Activated T-cell treated with anti-CD3 and anti-CD28 coated beads, Interleukin-2, amount 50 U/mL, for 4 hours (primary cell): ENCODE measurements around the gene PSTK. TPM values are rescaled to one million over a fixed set of nuclear protein-coding genes. Genes with fewer than 3 reads are reported as not detected.

Experiments used
- ATAC-seq, 2 donors: fragments of 200-7000 bp; cut with Tn5 transposase; one replicate each; pipeline ENCODE4 v1.10.0; 2021
- DNase-seq: peaks from one replicate; pipeline ENCODE4 v3.0.0-alpha.2; 2020
- H3K27me3 Mint-ChIP-seq: one replicate; pipeline ENCODE4 v1.8.0; 2021; ENCODE audit warnings: low read depth, mixed read lengths
- H3K36me3 Mint-ChIP-seq: one replicate; pipeline ENCODE4 v1.8.0; 2022; ENCODE audit warnings: mixed read lengths; ENCODE audit not compliant: insufficient read depth
- H3K4me1 Mint-ChIP-seq: one replicate; pipeline ENCODE4 v1.8.0; 2021; ENCODE audit warnings: low read depth, mixed read lengths
- H3K4me3 Mint-ChIP-seq: one replicate; pipeline ENCODE4 v1.8.0; 2021; ENCODE audit warnings: mild to moderate bottlenecking, moderate library complexity, mixed read lengths
- H3K9me3 Mint-ChIP-seq: one replicate; pipeline ENCODE4 v1.8.0; 2021; ENCODE audit warnings: mixed read lengths
- total RNA-seq, 3 donors: library from RNA; stranded (reverse); gene quantifications; one replicate each; pipeline ENCODE4 v1.2.1, GENCODE V29; 2021

Gene PSTK
- 1 to 10 TPM; 5.3 to 6.3 (median 6.1) TPM for total RNA-seq

GRCh38 chr10:122980209-122981065 lies at the start of gene PSTK:
PSTK (plus strand) TSS chr10:122980401; CDS start chr10:122980480, 79 bp downstream.
- DNase-seq, result peak; percentile 83
- no peaks in the 10 kb centered on the region for H3K9me3 Mint-ChIP-seq
- H3K27me3 Mint-ChIP-seq, result peaks cover 3% of the 10 kb centered on the region
- peaks cover 14% of the 10 kb centered on the region for H3K4me1 Mint-ChIP-seq
- peaks cover 7% of the 10 kb centered on the region for H3K36me3 Mint-ChIP-seq
- peak; percentile 98 for ATAC-seq
- peak within 1 kb of the TSS; percentile 86 for H3K4me3 Mint-ChIP-seq

DNA sequence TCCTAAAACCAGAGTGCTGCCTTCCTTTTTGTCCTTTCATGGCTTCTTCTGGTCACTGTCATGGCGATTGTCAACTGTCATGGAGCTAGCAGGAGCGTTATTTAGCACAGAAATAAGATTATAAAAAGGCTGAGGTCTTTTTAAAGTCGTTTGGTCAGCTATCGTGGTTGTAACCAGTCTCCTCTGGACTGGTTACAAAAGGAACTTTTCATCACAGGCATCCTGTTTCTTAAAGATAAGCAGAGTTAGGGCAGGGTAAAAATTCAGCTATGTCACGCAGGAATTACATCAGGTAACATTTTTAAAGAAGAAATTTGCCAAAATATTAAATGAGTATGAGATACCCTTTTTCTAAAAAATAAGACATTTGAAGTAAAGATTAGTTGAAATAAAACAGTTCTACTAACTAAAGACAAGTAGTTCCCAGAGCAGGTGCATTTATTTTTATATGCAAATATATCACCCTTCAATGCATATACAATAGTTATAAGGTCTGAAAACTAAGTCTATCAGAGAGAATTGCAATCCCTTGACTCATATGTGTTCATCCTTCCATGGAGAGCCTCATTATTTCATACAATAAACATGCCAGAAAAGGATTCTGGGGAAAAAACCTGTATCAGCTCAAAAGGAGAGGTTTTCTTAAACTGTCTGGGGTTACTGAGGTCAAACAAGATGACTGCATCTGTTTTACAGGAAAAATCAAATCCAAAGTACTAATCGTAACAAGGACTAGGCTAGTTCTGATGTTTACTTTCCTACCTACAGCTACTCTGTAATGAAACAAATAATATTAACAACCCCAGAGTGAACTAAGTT lies 48.9 kb upstream of the PSTK start:
- ATAC-seq (no peak), DNase-seq (no peak)
- no peak overlapping the region for H3K4me3 Mint-ChIP-seq
- no peaks in the 10 kb centered on the region for H3K4me1 Mint-ChIP-seq
- H3K36me3 Mint-ChIP-seq, result peaks cover 21% of the 10 kb centered on the region
- no peaks in the 10 kb centered on the region for H3K9me3 Mint-ChIP-seq
- H3K27me3 Mint-ChIP-seq, result no peaks in the 10 kb centered on the region

DNA sequence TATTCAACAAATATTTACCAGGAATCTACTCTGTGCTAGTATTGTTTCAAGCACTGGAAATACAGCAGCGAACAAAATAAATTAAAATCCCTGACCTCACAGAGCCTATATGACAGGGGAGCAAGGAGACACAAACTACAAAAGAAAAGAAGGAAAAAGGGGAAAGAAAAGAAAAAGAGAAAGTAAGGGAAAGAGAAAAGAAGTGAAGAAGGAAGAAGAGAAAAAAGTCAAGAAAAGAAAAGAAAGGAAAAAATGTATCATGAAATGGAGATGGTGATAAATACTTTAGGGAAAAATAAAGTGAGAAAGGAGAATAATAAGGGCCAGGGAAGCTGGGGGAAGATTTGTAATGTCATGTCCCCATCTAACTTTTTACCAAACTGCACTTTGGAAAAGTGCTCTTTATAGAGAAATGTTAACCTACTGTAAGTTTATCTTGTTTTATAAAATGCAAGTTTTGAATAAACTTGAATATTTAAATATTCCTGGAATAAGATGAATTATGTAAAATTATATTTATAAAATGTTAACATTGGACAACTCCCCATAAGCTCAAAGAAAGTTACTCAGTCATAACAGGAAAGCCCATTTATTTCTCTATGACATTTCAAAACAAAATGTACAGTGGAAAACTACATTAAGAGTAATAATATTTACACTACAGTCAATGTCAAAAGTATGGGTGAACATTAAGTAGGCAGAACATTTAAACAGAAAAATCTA lies 40.9 kb upstream of the PSTK start:
- H3K36me3 Mint-ChIP-seq, result peaks cover 31% of the 10 kb centered on the region
- H3K9me3 Mint-ChIP-seq, result no peaks in the 10 kb centered on the region
- DNase-seq (no peak), ATAC-seq (no peak)
- no peak overlapping the region for H3K4me3 Mint-ChIP-seq
- no peaks in the 10 kb centered on the region for H3K4me1 Mint-ChIP-seq
- H3K27me3 Mint-ChIP-seq, result no peaks in the 10 kb centered on the region

- peaks cover 28% of the 10 kb centered on the region for H3K36me3 Mint-ChIP-seq
- no peak for DNase-seq
- no peaks in the 10 kb centered on the region for H3K27me3 Mint-ChIP-seq
- H3K4me3 Mint-ChIP-seq, result no peak overlapping the region
- no peaks in the 10 kb centered on the region for H3K4me1 Mint-ChIP-seq
- no peaks in the 10 kb centered on the region for H3K9me3 Mint-ChIP-seq
- ATAC-seq, result no peak
Observed at GRCh38 chr10:122939856-122940543, 40.2 kb upstream of the PSTK start.

GRCh38 chr10:122949296-122949695 lies 30.9 kb upstream of the PSTK start:
- H3K4me3 Mint-ChIP-seq, result no peak overlapping the region
- H3K36me3 Mint-ChIP-seq, result peaks cover 36% of the 10 kb centered on the region
- H3K9me3 Mint-ChIP-seq, result peaks cover 3% of the 10 kb centered on the region
- no peak for ATAC-seq
- peaks cover 23% of the 10 kb centered on the region for H3K4me1 Mint-ChIP-seq
- DNase-seq, result no peak
- no peaks in the 10 kb centered on the region for H3K27me3 Mint-ChIP-seq

DNA sequence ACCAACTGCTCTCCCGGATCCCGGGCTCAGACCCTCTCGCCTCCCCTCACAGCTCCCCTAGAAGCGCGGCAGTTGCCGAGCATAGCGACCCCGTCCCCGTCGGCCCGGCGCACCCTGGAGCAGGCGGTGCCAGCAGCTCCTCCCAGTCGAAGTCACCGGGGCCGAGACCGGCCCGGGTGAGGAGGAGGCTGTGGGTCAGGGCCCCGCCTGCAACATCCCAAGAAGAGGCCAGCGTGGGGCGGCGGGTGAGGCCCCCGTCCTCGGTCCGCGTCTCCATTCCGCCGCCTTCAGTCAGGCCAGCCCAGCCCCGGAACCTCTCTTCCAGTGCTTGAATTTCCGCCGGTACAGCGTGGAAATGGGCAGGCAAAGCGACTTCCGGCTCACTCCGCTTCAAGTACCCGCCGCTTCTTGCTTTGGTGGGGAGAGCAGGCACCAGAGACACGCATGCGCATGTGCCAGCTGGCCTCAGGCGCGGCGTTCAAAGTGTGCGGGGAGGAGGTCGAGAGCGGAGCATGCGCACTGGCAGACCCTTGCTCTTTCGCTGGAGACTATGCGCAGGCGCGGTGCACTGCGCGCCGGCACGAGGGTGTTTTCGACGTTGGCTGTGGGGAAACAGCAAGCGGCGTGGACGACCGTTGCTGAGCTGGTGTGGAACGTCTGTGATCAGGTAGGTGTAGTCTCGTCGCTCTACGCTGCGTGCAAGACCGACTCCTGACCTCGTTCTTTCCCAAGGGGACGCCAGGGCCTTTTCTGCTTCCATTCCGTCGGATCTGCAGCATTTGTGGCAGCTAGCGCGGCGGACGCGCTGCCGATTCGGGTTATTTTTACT lies 26.1 kb upstream of the PSTK start, which contains the start of gene C10orf88:
TSS of gene C10orf88 (minus strand) at position 326 of the 829 bp plus-strand sequence. CDS start at position 277, 49 bp downstream.
- peaks cover 14% of the 10 kb centered on the region for H3K36me3 Mint-ChIP-seq
- H3K27me3 Mint-ChIP-seq, result no peaks in the 10 kb centered on the region
- peak; percentile 99 for ATAC-seq
- DNase-seq, result peak; percentile 95
- peak within 1 kb of the TSS; percentile 87 for H3K4me3 Mint-ChIP-seq
- H3K9me3 Mint-ChIP-seq, result peaks cover 4% of the 10 kb centered on the region
- peaks cover 29% of the 10 kb centered on the region for H3K4me1 Mint-ChIP-seq

DNA sequence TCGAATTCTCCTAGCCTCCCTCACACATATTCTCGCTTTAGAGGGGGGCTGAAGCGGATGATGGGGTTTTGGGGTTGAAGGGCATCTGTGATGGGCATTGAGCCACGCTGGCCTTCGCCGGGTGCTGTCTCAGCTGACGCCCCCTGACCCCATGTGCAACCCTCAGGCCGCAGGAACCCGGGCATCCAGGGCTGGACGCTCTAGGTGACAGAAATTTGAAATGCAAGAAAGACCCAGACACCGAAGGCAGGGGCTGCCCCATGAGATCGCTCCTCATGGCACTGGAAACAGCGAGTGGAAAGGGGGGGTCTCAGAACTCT lies 25.5 kb upstream of the PSTK start:
- Mint-ChIP-seq H3K36me3 (peaks cover 11% of the 10 kb centered on the region), H3K4me1 (peaks cover 29% of the 10 kb centered on the region), H3K9me3 (peaks cover 4% of the 10 kb centered on the region), H3K27me3 (no peaks in the 10 kb centered on the region), H3K4me3 (peak overlapping the region; percentile 87)
- no peak for ATAC-seq
- no peak for DNase-seq

- Mint-ChIP-seq H3K9me3 (peaks cover 4% of the 10 kb centered on the region), H3K27me3 (peaks cover 3% of the 10 kb centered on the region), H3K4me1 (peaks cover 24% of the 10 kb centered on the region), H3K36me3 (peaks cover 8% of the 10 kb centered on the region), H3K4me3 (no peak overlapping the region)
- DNase-seq (no peak), ATAC-seq (no peak)
Observed at GRCh38 chr10:122955892-122956291, 24.3 kb upstream of the PSTK start.

DNA sequence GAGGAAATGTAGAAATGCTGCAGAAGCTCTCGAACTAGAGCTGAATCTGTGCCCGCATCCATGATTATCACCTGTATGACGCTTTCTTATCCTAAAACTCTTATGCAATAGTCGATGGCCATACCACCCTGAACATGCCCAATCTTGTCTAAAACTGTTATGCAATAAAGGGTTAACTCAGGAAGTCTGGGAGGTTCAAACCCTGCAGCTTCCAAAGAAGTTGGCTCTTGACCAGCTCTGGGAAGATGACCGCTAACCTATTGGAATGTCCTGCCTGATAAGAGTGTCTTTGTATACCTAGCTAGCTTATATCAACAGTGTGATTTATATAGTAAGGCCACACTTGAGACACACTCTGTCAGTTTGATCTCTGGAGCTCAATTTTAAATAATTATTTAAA lies 22.7 kb upstream of the PSTK start:
- no peak overlapping the region for H3K4me3 Mint-ChIP-seq
- H3K27me3 Mint-ChIP-seq, result peaks cover 7% of the 10 kb centered on the region
- no peak for ATAC-seq
- no peak for DNase-seq
- H3K9me3 Mint-ChIP-seq, result peaks cover 4% of the 10 kb centered on the region
- peaks cover 18% of the 10 kb centered on the region for H3K4me1 Mint-ChIP-seq
- peaks cover 4% of the 10 kb centered on the region for H3K36me3 Mint-ChIP-seq

DNA sequence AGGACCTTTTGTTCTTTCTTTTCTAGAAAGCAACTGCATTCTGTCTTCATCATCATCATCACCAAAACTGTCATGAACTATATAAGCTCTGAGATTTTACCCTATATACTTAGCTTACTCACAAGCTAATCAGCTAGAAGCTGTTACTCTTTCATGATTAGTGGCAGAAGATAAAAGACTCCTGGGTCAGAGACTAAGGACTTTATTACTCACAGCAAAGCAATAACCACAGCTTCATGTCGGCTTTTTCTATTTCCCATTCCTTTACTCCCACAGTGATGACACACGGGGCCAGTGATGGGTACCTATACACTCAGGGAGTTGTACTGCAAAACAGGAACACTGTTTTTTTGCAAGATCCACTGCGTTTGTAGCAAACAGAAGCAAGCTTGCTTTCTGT lies 17.8 kb upstream of the PSTK start:
- Mint-ChIP-seq H3K4me1 (no peaks in the 10 kb centered on the region), H3K9me3 (peaks cover 17% of the 10 kb centered on the region), H3K4me3 (no peak overlapping the region), H3K27me3 (peaks cover 12% of the 10 kb centered on the region), H3K36me3 (peaks cover 4% of the 10 kb centered on the region)
- no peak for DNase-seq
- no peak for ATAC-seq

- no peak overlapping the region for H3K4me3 Mint-ChIP-seq
- no peak for ATAC-seq
- H3K27me3 Mint-ChIP-seq, result peaks cover 11% of the 10 kb centered on the region
- H3K9me3 Mint-ChIP-seq, result peaks cover 35% of the 10 kb centered on the region
- no peak for DNase-seq
- no peaks in the 10 kb centered on the region for H3K4me1 Mint-ChIP-seq
- H3K36me3 Mint-ChIP-seq, result peaks cover 6% of the 10 kb centered on the region
Observed at GRCh38 chr10:122966879-122967278, 13.3 kb upstream of the PSTK start.

DNA sequence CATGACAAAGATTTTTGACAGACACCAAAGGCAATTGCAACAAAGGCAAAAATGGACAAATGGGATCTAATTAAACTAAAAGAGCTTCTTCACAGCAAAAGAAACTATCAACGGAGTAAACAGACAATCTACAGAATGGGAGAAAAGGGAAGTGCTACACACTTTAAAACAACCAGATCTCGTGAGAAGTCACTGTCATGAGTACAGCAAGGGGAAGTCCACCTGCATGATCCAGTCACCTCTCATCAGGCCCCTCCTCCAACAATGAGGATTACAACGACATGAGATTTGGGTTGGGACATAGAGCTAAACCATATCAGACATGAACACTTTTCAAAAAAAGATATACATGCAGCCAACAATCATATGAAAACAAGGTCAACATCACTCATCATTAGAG lies 11.5 kb upstream of the PSTK start:
- Mint-ChIP-seq H3K9me3 (peaks cover 35% of the 10 kb centered on the region), H3K36me3 (peaks cover 6% of the 10 kb centered on the region), H3K4me3 (no peak overlapping the region), H3K27me3 (peaks cover 7% of the 10 kb centered on the region), H3K4me1 (no peaks in the 10 kb centered on the region)
- ATAC-seq (no peak), DNase-seq (no peak)

DNA sequence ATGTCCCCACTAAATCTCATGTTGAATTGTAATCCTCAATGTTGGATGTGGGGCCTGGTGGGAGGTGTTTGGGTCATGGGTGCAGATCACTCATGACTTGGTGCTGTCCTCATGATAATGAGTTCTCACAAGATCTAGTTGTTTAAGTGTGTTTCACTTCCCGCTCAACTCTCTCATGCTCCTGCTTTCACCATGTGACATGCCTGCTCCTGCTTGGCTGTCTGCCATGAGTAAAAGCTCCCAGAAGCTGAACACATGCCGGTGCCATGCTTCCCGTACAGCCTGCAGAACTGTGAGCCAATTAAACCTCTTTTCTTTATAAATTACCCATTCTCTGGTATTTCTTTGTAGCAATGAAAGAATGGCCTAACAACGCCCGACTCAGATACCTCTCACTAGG lies 6.2 kb upstream of the PSTK start:
- peaks cover 5% of the 10 kb centered on the region for H3K9me3 Mint-ChIP-seq
- DNase-seq (no peak), ATAC-seq (no peak)
- H3K4me3 Mint-ChIP-seq, result no peak overlapping the region
- H3K4me1 Mint-ChIP-seq, result no peaks in the 10 kb centered on the region
- no peaks in the 10 kb centered on the region for H3K36me3 Mint-ChIP-seq
- peaks cover 3% of the 10 kb centered on the region for H3K27me3 Mint-ChIP-seq
